Stomach smooth muscle (tissue), 2 donors: Measurements from ENCODE around the gene MAP2K2.

ENCODE experiments used
- H3K27ac ChIP-seq: one replicate; pipeline ENCODE4 v1.7.0; 2013; ENCODE audit warnings: mild to moderate bottlenecking, low read length, inconsistent platforms
- H3K27me3 ChIP-seq, 2 donors: one replicate each; pipeline ENCODE4 v1.7.0; 2013; ENCODE audit warnings: low read length in 2 of 2; ENCODE audit not compliant: insufficient read depth in 2 of 2, control insufficient read depth in 1 of 2
- H3K36me3 ChIP-seq, 2 donors: one replicate each; pipeline ENCODE4 v1.7.0; 2013; ENCODE audit warnings: low read length in 2 of 2; ENCODE audit not compliant: control insufficient read depth in 2 of 2, insufficient read depth in 2 of 2
- H3K4me1 ChIP-seq: one replicate; pipeline ENCODE4 v1.7.0; 2013; ENCODE audit warnings: low read length; ENCODE audit not compliant: control insufficient read depth, insufficient read depth
- H3K4me3 ChIP-seq, 2 donors: one replicate each; pipeline ENCODE4 v1.7.0; 2013; ENCODE audit warnings: low read length in 2 of 2
- H3K9ac ChIP-seq, 2 donors: one replicate each; pipeline ENCODE4 v1.7.0; 2013; ENCODE audit warnings: low read length in 2 of 2, mild to moderate bottlenecking in 1 of 2
- H3K9me3 ChIP-seq, 2 donors: one replicate each; pipeline ENCODE4 v1.7.0; 2013; ENCODE audit warnings: low read length in 2 of 2; ENCODE audit not compliant: control insufficient read depth in 2 of 2
- donor health status: healthy.
- donor health status: Pancreatic carcinoma.

The MAP2K2 gene

DNA sequence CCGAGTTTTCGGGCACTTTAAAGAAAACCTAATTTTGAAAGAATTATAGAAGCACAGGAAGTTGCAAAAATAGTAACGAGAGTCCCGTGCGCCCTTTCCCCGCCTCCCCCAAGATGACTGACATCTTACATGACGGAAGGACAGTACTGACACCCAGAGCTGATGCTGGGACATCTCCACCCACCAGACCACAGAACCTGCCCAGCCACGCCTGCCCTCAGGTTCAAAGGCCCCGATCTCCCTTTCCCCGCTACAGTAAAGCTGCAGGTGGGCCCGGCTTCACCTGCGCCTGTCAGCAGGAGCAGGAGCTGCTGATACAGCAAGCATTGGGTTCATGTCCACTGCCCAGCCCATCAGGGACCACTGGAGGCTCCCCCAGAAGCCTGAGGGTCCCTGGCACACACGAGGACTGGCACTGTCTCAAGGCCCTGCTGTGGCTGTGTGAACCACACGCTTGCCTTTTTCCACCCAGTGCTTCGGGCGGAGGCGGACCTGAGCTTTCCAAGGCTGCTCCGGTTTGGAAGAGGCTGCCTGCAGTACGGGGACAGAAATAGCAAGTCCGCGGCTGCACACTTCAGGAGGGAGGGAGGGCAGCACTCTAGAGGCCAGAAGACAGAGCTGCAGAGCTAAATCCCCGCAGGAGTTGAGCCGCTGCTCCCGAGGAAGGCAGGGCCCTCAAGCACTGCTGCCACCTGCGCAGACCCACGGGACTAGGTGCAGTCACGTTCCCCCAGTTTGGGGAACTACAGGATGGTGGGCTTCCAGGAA, 8.7 kb downstream of the MAP2K2 start:
- peaks cover 26 to 41% of the 10 kb centered on the region in 2 donors for H3K36me3 ChIP-seq

DNA sequence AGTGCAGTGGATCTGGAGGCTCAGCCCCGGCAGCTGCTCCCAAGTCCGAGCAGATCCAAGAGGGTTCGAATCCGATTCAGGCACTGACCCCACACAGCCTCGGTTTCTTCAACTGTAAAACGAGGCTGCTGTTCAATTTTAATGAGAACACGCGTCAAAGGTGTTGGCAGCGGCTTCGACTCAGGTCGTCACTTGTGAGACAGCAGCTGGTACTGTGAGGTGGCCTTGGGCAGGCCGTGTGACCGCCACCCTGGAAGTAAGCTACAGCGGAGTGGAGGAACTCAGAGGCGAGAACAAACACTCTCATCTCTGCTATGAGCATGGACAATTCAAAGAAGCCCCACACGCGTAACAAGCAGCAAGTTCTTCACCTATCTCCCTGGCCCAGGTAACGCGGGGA, 9.7 kb downstream of the MAP2K2 start:
- no peak overlapping the region for H3K9ac ChIP-seq
- H3K4me3 ChIP-seq = no peak overlapping the region
- H3K27ac ChIP-seq = no peak overlapping the region
- no peaks in the 10 kb centered on the region for H3K27me3 ChIP-seq
- no peaks in the 10 kb centered on the region for H3K9me3 ChIP-seq
- H3K36me3 ChIP-seq = peaks cover 31 to 45% of the 10 kb centered on the region in 2 donors
- no peaks in the 10 kb centered on the region for H3K4me1 ChIP-seq

More for the DNA sequence above, 8.7 kb downstream of the MAP2K2 start:
- H3K4me3 ChIP-seq = no peak overlapping the region
- H3K27ac ChIP-seq = no peak overlapping the region
- H3K9ac ChIP-seq = no peak overlapping the region
- H3K9me3 ChIP-seq = no peaks in the 10 kb centered on the region
- H3K4me1 ChIP-seq = no peaks in the 10 kb centered on the region
- H3K27me3 ChIP-seq = no peaks in the 10 kb centered on the region

DNA sequence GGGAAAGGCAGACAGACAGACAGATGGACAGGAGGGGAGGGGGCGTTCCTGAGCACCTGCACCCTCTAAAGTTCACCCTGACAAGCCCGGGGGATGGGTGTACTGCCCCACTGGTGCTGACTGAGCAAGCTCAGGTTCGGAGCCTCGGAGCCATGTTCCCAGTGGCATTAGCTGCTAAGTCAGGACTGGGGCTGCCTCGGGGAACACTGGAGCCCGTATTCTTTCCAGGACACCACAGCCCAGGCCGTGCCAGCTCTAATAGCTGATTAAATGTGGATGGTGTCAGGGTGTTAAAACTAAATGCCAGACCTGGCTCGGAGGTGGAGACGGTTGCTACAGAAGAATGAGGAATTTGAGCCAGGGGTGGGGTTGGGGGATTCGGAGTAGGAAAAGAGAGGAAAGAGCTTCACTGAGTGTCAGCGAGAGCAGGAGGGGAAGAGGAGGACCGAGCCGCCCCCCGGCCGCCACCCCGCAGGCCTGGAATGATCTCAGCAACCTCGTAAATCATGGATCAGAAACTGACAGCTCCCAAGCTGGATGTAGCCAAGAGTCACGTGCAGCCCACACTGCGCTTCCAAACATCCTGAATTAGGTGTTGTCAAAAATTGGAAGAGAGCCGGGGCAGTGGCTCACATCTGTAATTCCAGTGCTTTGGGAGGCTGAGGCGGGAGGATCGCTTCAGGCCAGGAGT, 10.4 kb downstream of the MAP2K2 start:
- H3K4me3 ChIP-seq = no peak overlapping the region
- no peaks in the 10 kb centered on the region for H3K9me3 ChIP-seq
- no peak overlapping the region for H3K27ac ChIP-seq
- no peak overlapping the region for H3K9ac ChIP-seq
- H3K36me3 ChIP-seq = peaks cover 31 to 50% of the 10 kb centered on the region in 2 donors
- H3K4me1 ChIP-seq = no peaks in the 10 kb centered on the region
- H3K27me3 ChIP-seq = no peaks in the 10 kb centered on the region

DNA sequence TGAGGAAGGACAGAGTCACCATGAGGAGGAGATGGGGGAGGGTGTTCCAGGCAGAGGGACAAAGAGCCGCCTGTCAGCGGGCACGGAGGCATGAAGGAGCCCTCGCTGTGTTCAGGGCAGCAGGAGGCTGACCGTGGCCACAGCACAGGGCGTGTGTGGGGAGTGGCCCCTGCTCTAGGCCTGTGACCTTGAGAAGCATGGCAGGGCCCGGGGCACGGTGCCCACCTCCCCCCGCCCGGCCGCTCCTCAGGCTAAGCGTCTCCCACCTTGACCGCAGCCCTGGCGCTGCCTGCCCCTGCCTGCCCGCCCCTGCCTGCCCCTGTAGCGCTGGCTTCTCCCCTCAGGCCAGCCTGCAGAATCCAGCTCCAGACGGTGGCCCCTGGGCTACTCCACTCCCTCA, 11.6 kb downstream of the MAP2K2 start:
- no peak overlapping the region for H3K9ac ChIP-seq
- no peak overlapping the region for H3K27ac ChIP-seq
- H3K4me3 ChIP-seq = no peak overlapping the region
- no peaks in the 10 kb centered on the region for H3K4me1 ChIP-seq
- peaks cover 31 to 51% of the 10 kb centered on the region in 2 donors for H3K36me3 ChIP-seq
- no peaks in the 10 kb centered on the region for H3K27me3 ChIP-seq
- no peaks in the 10 kb centered on the region for H3K9me3 ChIP-seq

DNA sequence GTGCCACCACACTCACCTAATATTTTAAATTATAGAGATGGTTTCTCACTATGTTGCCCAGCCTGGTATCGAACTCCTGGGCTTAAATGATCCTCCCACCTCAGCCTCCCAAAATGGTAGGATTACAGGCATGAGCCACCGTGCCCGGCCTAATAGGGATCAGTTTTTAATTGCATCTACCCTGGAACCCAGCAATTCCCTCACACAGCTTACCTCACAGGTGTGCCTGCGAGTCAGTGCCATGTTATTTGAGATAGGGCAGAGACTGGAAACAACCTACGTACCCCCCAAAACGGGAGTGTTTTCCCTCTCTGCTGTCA, 14.3 kb downstream of the MAP2K2 start:
- no peak overlapping the region for H3K27ac ChIP-seq

DNA sequence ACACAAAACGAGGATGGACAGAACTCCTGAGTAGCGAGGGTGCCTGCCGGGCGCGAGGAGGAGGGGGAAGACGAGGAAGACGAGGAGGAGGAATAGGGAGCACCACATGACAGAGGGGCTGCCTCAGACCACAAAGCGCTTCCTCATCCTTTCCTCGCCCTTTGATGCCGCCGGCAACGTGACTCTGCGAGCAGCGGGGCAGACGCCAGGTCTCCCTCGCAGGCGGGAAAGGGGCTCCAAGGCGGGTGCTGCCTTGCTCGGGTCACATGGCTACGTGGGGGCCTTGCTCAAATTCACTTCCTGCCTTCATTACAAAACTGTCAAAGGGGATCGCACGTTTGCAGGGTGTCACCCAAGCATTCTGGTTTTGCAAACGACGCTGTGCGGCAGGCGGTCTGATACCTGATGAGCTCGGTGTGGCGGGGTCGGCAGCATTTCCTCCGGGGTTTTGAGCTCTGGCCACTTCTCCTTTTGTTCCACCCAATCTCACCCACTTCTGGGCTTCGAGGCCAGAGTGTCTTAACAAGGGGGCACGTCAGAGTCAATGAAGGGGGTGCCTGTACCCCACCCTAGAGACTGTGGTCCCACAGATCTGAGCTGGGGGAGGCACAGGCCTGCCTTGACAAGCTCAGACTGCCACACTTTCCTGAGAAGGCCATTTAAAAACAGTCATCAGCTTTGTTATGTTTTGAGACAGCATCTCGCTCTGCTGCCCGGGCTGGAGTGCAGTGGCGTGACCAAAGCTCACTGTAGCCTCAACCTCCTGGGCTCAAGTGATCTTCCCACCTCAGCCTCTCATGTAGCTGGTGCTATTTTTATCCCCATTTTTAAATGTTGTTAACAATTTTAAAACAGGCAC, 14.9 kb downstream of the MAP2K2 start:
- Histone ChIP-seq H3K9me3 (no peaks in the 10 kb centered on the region), H3K4me1 (no peaks in the 10 kb centered on the region), H3K27ac (no peak overlapping the region), H3K9ac (no peak overlapping the region), H3K36me3 (peaks cover 26 to 45% of the 10 kb centered on the region in 2 donors), H3K4me3 (no peak overlapping the region), H3K27me3 (no peaks in the 10 kb centered on the region)

More for the DNA sequence above, 14.3 kb downstream of the MAP2K2 start:
- Histone ChIP-seq H3K9ac (no peak overlapping the region), H3K4me1 (no peaks in the 10 kb centered on the region), H3K4me3 (no peak overlapping the region), H3K36me3 (peaks cover 31 to 50% of the 10 kb centered on the region in 2 donors), H3K27me3 (no peaks in the 10 kb centered on the region), H3K9me3 (no peaks in the 10 kb centered on the region)

DNA sequence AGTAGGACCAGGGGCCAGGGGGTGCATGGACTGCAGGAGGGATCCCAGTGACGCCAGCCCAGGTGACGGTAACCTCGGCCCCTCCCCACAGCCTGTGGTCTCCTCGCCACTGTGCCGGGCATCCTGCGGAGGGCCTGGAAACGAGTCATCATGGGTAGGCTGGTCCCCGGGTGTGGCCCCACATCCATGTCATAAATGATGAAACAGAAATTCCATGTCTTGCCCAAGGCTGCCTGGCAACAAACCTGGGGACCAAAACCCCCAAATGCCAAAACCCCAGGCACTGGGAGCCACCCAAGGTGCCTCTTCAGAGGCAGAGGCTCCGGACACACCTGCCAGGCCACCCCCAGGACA, 20.9 kb downstream of the MAP2K2 start:
- peaks cover 26 to 39% of the 10 kb centered on the region in 2 donors for H3K36me3 ChIP-seq
- H3K27ac ChIP-seq = no peak overlapping the region
- no peaks in the 10 kb centered on the region for H3K4me1 ChIP-seq

DNA sequence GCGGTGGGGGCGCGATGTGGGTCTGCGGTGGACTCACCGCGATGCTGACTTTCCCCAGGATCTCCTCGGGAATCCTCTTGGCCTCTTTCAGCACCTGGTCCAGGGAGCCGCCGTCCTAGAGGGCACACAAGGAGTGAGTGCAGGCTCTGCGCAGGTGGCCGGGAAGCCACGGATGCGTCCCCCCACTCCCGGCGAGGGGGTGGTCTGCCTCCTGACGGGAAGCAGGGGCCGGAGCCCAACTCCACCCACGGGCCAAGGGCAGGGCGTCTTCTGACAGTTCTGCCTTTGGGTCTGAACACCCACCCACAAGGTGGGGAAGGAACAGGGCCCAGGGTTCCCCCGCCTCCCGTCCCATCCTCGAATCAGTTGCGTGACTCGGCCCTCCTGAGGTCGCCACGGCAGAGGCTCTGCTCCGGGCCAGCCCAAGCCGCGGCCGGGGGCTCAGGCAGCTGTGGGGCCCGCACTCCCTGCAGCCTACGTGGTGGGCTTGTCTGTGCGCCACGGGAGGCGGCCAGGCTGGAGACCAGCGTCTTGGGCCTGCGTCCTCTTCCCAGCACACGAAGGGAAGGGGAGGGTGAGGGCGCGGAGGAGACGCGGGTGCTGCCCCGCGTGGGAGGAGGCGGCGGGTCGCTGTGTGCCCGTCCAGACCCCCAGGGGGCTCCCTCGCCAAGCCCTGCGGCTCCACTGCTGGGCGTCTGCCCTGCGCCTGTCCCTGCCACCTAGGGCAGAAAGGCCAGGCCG, 21.4 kb downstream of the MAP2K2 start:
- no peaks in the 10 kb centered on the region for H3K9me3 ChIP-seq
- no peaks in the 10 kb centered on the region for H3K27me3 ChIP-seq
- H3K9ac ChIP-seq = no peak overlapping the region
- H3K4me3 ChIP-seq = no peak overlapping the region
- H3K27ac ChIP-seq = no peak overlapping the region
- H3K36me3 ChIP-seq = peaks cover 26 to 41% of the 10 kb centered on the region in 2 donors
- H3K4me1 ChIP-seq = no peaks in the 10 kb centered on the region

More for the DNA sequence above, 20.9 kb downstream of the MAP2K2 start:
- no peak overlapping the region for H3K9ac ChIP-seq
- no peaks in the 10 kb centered on the region for H3K27me3 ChIP-seq
- H3K4me3 ChIP-seq = no peak overlapping the region
- no peaks in the 10 kb centered on the region for H3K9me3 ChIP-seq

DNA sequence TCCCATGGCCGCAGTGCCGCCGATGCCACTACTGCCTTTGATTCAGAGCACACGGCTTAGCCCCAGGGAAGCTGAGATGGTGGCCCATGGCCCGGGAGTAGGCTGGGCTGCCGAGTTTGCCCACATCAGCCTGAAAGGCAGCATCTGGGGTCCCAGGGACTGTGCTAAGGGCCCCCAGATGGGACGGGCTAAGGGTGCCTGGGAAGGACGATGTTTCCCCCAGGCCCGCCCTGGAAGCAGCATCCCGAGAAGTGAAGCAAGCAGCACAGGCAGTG, 22.5 kb downstream of the MAP2K2 start:
- no peak overlapping the region for H3K9ac ChIP-seq
- no peak overlapping the region for H3K27ac ChIP-seq
- H3K36me3 ChIP-seq = peaks cover 20 to 38% of the 10 kb centered on the region in 2 donors
- no peaks in the 10 kb centered on the region for H3K4me1 ChIP-seq
- H3K4me3 ChIP-seq = no peak overlapping the region
- no peaks in the 10 kb centered on the region for H3K27me3 ChIP-seq
- no peaks in the 10 kb centered on the region for H3K9me3 ChIP-seq

DNA sequence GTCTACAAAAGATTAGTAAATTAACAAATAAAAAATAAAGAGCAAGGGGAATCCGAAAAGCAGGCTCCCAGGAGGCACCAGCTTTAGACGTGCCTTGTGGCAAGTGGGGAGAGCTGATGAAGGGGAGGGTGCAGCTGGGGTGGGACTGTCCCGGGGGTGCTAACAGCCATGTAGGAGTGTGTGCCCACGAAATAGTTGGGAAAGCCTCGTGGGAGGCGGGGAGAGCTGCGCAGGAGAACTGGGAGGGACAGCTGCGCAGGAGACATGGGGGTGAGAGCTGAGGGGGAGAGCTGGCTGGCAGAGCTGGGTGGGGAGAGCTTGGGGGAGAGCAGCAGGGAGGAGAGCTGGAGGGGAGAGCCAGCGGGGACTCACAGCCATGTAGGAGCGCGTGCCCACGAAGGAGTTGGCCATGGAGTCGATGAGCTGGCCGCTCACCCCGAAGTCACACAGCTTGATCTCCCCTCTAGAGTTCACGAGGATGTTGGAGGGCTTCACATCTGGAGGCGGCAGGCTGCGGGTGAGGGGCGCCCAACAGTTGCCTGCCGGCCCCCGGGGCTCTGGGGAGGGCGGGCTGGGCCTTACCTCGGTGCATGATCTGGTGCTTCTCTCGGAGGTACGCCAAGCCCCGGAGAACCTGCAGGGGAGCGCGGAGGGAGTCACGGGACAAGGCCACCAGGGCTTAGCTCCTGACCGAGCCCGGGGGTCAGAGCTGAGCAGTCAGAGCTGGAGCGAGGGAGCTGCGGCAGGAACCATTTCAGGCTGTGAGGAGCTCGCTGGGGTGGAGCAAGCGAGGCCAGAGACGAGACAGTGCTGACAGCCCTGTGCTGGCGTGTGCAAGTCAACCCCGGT, 23.1 kb downstream of the MAP2K2 start:
- H3K9me3 ChIP-seq = no peaks in the 10 kb centered on the region
- no peak overlapping the region for H3K4me3 ChIP-seq
- H3K9ac ChIP-seq = no peak overlapping the region
- H3K27ac ChIP-seq = no peak overlapping the region
- no peaks in the 10 kb centered on the region for H3K27me3 ChIP-seq
- no peaks in the 10 kb centered on the region for H3K4me1 ChIP-seq
- peaks cover 20 to 35% of the 10 kb centered on the region in 2 donors for H3K36me3 ChIP-seq
